Mesothelial cell of epicardium (in vitro differentiated cells): ENCODE data around the gene AHNAK. TPM values are rescaled to one million over a fixed set of nuclear protein-coding genes. Genes with fewer than 3 reads are reported as not detected.
A peak's percentile ranks its signal among the peaks of the same experiment; 100 is the strongest.

Experiments used
- DNase-seq, 2 experiments: peaks; one replicate each; pipeline ENCODE4 v3.0.0; 2021; ENCODE audit warnings: low spot score in 2 of 2; ENCODE audit not compliant: unreplicated experiment in 2 of 2
- H3K27ac Mint-ChIP-seq: 2 replicates; pipeline ENCODE4 v1.8.0; 2021; ENCODE audit warnings: mixed read lengths
- H3K27me3 Mint-ChIP-seq: 2 replicates; pipeline ENCODE4 v1.8.0; 2021; ENCODE audit warnings: low read depth, mixed read lengths
- H3K36me3 Mint-ChIP-seq: 2 replicates; pipeline ENCODE4 v1.8.0; 2021; ENCODE audit warnings: mixed read lengths
- H3K4me1 Mint-ChIP-seq: 2 replicates; pipeline ENCODE4 v1.8.0; 2021; ENCODE audit warnings: mixed read lengths
- H3K4me3 Mint-ChIP-seq: 2 replicates; pipeline ENCODE4 v1.8.0; 2021; ENCODE audit warnings: mild to moderate bottlenecking, moderate library complexity, mixed read lengths
- H3K9me3 Mint-ChIP-seq: 2 replicates; pipeline ENCODE4 v1.8.0; 2021; ENCODE audit warnings: mixed read lengths
- CTCF ChIP-seq: fragments of 200-600 bp; sonication (generic); IDR thresholded peaks from one replicate; pipeline ENCODE4 v1.5.0; 2021; ENCODE audit warnings: antibody characterized with exemption; ENCODE audit not compliant: unreplicated experiment
- total RNA-seq: library from RNA; stranded (reverse); gene quantifications from 3 replicates; pipeline ENCODE4 v1.2.1, GENCODE V29; 2021

AHNAK gene
- total RNA-seq, 1 donor from 2014 or later = 481 TPM

- H3K4me1 Mint-ChIP-seq = peaks cover 51% of the 10 kb centered on the region
- H3K4me3 Mint-ChIP-seq = no peak overlapping the region
- no peaks in the 10 kb centered on the region for H3K27me3 Mint-ChIP-seq
- H3K27ac Mint-ChIP-seq = peak overlapping the region; percentile 69
- DNase-seq = no peak
- TF ChIP-seq CTCF = no peak
- no peaks in the 10 kb centered on the region for H3K9me3 Mint-ChIP-seq
- no peaks in the 10 kb centered on the region for H3K36me3 Mint-ChIP-seq
Observed at GRCh38 chr11:62420882-62421281, 125.7 kb downstream of the AHNAK start.

- H3K27me3 Mint-ChIP-seq = no peaks in the 10 kb centered on the region
- H3K4me1 Mint-ChIP-seq = peaks cover 51% of the 10 kb centered on the region
- no peaks in the 10 kb centered on the region for H3K36me3 Mint-ChIP-seq
- DNase-seq = no peak
- TF ChIP-seq CTCF = no peak
- no peaks in the 10 kb centered on the region for H3K9me3 Mint-ChIP-seq
- H3K27ac Mint-ChIP-seq = peak overlapping the region; percentile 90
- H3K4me3 Mint-ChIP-seq = no peak overlapping the region
Observed at GRCh38 chr11:62419943-62420342, 126.7 kb downstream of the AHNAK start.

GRCh38 chr11:62419314-62419929, 127.2 kb downstream of the AHNAK start:
- DNase-seq = no peak
- no peaks in the 10 kb centered on the region for H3K27me3 Mint-ChIP-seq
- H3K9me3 Mint-ChIP-seq = no peaks in the 10 kb centered on the region
- peaks cover 46% of the 10 kb centered on the region for H3K4me1 Mint-ChIP-seq
- no peak for TF ChIP-seq CTCF
- no peaks in the 10 kb centered on the region for H3K36me3 Mint-ChIP-seq
- H3K4me3 Mint-ChIP-seq = peak overlapping the region; percentile 4
- peak overlapping the region; percentile 90 for H3K27ac Mint-ChIP-seq

- DNase-seq = no peak
- Mint-ChIP-seq H3K36me3 (no peaks in the 10 kb centered on the region), H3K9me3 (no peaks in the 10 kb centered on the region), H3K4me3 (peak within 1 kb of the TSS; percentile 4), H3K27me3 (no peaks in the 10 kb centered on the region), H3K27ac (peak within 1 kb of the TSS; percentile 90), H3K4me1 (peaks cover 40% of the 10 kb centered on the region)
- TF ChIP-seq CTCF = no peak
Observed at GRCh38 chr11:62418733-62419132, 127.9 kb downstream of the AHNAK start, which contains the start of gene SCGB1A1. Gene SCGB1A1, plus strand, starts transcription at chr11:62419033. Its CDS starts 63 bp downstream, at chr11:62419096.

- H3K27me3 Mint-ChIP-seq = no peaks in the 10 kb centered on the region
- DNase-seq = no peak
- TF ChIP-seq CTCF = no peak
- peaks cover 34% of the 10 kb centered on the region for H3K4me1 Mint-ChIP-seq
- H3K27ac Mint-ChIP-seq = peak overlapping the region; percentile 19
- H3K4me3 Mint-ChIP-seq = no peak overlapping the region
- no peaks in the 10 kb centered on the region for H3K36me3 Mint-ChIP-seq
- no peaks in the 10 kb centered on the region for H3K9me3 Mint-ChIP-seq
Observed at GRCh38 chr11:62418136-62418535, 128.5 kb downstream of the AHNAK start.

- Mint-ChIP-seq H3K4me1 (peaks cover 26% of the 10 kb centered on the region), H3K4me3 (no peak overlapping the region), H3K27me3 (no peaks in the 10 kb centered on the region), H3K27ac (peak overlapping the region; percentile 4), H3K9me3 (no peaks in the 10 kb centered on the region), H3K36me3 (no peaks in the 10 kb centered on the region)
- no peak for TF ChIP-seq CTCF
- DNase-seq = no peak
Observed at GRCh38 chr11:62416596-62416995, 130.0 kb downstream of the AHNAK start.
